Measurements from ENCODE around the gene TRAPPC6A. TPM values are rescaled to one million over a fixed set of nuclear protein-coding genes. Genes with fewer than 3 reads are reported as not detected.

Gene TRAPPC6A
- total RNA-seq, 1 experiment from 2014 or later = 59.7 TPM

DNA sequence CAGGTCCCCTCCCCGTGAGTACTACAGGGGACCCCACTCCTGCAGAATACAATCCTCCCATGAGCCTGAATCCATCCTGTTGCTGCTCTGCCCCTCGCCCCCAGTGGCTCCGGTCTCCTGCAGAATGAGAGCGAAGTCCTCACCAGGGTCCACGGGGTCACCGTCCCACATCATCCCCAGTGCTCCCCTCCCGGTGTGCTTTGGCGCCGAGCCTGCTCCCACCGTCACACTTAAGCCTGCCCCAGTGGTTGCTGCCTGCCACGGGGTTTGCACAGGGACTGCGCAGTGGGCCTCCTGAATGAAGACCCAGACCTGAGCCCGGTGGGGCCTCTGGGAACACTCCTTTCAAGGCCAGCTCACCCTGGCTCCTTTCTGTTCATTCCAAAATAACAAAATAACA, 47.8 kb downstream of the TRAPPC6A start (continued):
- TF ChIP-seq, protein P1, sequence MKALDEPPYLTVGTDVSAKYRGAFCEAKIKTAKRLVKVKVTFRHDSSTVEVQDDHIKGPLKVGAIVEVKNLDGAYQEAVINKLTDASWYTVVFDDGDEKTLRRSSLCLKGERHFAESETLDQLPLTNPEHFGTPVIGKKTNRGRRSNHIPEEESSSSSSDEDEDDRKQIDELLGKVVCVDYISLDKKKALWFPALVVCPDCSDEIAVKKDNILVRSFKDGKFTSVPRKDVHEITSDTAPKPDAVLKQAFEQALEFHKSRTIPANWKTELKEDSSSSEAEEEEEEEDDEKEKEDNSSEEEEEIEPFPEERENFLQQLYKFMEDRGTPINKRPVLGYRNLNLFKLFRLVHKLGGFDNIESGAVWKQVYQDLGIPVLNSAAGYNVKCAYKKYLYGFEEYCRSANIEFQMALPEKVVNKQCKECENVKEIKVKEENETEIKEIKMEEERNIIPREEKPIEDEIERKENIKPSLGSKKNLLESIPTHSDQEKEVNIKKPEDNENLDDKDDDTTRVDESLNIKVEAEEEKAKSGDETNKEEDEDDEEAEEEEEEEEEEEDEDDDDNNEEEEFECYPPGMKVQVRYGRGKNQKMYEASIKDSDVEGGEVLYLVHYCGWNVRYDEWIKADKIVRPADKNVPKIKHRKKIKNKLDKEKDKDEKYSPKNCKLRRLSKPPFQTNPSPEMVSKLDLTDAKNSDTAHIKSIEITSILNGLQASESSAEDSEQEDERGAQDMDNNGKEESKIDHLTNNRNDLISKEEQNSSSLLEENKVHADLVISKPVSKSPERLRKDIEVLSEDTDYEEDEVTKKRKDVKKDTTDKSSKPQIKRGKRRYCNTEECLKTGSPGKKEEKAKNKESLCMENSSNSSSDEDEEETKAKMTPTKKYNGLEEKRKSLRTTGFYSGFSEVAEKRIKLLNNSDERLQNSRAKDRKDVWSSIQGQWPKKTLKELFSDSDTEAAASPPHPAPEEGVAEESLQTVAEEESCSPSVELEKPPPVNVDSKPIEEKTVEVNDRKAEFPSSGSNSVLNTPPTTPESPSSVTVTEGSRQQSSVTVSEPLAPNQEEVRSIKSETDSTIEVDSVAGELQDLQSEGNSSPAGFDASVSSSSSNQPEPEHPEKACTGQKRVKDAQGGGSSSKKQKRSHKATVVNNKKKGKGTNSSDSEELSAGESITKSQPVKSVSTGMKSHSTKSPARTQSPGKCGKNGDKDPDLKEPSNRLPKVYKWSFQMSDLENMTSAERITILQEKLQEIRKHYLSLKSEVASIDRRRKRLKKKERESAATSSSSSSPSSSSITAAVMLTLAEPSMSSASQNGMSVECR (CRISPR knock-in tag; IDR thresholded peaks at IDR 0.05; ENCODE audit: borderline replicate concordance) = no peak
- TF ChIP-seq ZNF219 (CRISPR knock-in tag; IDR thresholded peaks at IDR 0.05; ENCODE audit: borderline replicate concordance) (no peak), PRRX2 (CRISPR knock-in tag; IDR thresholded peaks at IDR 0.05) (no peak), RORB (CRISPR knock-in tag; IDR thresholded peaks at IDR 0.05) (no peak), ZNF671 (CRISPR knock-in tag; IDR thresholded peaks at IDR 0.05) (no peak)

DNA sequence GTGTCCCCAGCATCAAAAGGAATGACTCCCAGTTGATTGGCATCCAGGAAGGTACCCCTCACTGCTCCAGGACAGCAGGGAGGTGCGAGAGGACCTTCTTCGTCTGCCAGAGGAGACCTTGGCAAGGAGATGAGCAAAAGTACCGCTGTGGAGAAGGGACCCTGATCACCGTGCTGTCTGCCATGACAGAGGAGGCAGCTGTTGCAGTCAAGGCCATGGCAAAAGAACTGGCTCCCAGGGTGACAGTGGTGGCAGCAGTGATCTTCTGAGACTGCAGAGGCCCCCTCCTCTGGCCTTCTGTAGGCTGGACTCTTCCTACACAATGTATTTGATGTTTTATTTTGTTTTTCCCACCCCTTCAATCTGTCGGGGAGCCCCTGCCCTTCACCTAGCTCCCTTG, 49.2 kb downstream of the TRAPPC6A start:
- Mint-ChIP-seq H3K36me3 (no peaks in the 10 kb centered on the region), H3K27me3 (ENCODE audit: low read depth) (no peaks in the 10 kb centered on the region), H3K9me3 (no peaks in the 10 kb centered on the region), H3K4me3 (no peak overlapping the region), H3K27ac (peak overlapping the region; percentile 65; the same call in 1 of the 2 replicates), H3K4me1 (peaks cover 22% of the 10 kb centered on the region)
- CTCF ChIA-PET = interaction anchor here (1.3 kb wide), 1 partner anchor 24 kb away, joined by 4 read pairs; no protein-coding TSS in a partner anchor
- no peak for ATAC-seq
- DNase-seq (ENCODE audit: low spot score) = no peak
- POLR2A ChIA-PET = no interaction called here
- no peak for TF ChIP-seq SOX15 (CRISPR knock-in tag; IDR thresholded peaks at IDR 0.05)
- TF ChIP-seq, protein P2, sequence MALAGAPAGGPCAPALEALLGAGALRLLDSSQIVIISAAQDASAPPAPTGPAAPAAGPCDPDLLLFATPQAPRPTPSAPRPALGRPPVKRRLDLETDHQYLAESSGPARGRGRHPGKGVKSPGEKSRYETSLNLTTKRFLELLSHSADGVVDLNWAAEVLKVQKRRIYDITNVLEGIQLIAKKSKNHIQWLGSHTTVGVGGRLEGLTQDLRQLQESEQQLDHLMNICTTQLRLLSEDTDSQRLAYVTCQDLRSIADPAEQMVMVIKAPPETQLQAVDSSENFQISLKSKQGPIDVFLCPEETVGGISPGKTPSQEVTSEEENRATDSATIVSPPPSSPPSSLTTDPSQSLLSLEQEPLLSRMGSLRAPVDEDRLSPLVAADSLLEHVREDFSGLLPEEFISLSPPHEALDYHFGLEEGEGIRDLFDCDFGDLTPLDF (CRISPR knock-in tag; IDR thresholded peaks at IDR 0.05) = no peak
- no peak for TF ChIP-seq ZNF317 (CRISPR knock-in tag; IDR thresholded peaks at IDR 0.05; ENCODE audit: borderline replicate concordance, low read depth)
- no peak for TF ChIP-seq MYBL2 (CRISPR knock-in tag; IDR thresholded peaks at IDR 0.05)
- TF ChIP-seq, protein P3, sequence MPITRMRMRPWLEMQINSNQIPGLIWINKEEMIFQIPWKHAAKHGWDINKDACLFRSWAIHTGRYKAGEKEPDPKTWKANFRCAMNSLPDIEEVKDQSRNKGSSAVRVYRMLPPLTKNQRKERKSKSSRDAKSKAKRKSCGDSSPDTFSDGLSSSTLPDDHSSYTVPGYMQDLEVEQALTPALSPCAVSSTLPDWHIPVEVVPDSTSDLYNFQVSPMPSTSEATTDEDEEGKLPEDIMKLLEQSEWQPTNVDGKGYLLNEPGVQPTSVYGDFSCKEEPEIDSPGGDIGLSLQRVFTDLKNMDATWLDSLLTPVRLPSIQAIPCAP (CRISPR knock-in tag; IDR thresholded peaks at IDR 0.05) = no peak
- no peak for TF ChIP-seq ETV6 (CRISPR knock-in tag; IDR thresholded peaks at IDR 0.05)
- no peak for TF ChIP-seq NFATC4 (CRISPR knock-in tag; IDR thresholded peaks at IDR 0.05)
- TF ChIP-seq OVOL2 (CRISPR knock-in tag; IDR thresholded peaks at IDR 0.05; ENCODE audit: borderline replicate concordance) = no peak
- TF ChIP-seq, protein P4, sequence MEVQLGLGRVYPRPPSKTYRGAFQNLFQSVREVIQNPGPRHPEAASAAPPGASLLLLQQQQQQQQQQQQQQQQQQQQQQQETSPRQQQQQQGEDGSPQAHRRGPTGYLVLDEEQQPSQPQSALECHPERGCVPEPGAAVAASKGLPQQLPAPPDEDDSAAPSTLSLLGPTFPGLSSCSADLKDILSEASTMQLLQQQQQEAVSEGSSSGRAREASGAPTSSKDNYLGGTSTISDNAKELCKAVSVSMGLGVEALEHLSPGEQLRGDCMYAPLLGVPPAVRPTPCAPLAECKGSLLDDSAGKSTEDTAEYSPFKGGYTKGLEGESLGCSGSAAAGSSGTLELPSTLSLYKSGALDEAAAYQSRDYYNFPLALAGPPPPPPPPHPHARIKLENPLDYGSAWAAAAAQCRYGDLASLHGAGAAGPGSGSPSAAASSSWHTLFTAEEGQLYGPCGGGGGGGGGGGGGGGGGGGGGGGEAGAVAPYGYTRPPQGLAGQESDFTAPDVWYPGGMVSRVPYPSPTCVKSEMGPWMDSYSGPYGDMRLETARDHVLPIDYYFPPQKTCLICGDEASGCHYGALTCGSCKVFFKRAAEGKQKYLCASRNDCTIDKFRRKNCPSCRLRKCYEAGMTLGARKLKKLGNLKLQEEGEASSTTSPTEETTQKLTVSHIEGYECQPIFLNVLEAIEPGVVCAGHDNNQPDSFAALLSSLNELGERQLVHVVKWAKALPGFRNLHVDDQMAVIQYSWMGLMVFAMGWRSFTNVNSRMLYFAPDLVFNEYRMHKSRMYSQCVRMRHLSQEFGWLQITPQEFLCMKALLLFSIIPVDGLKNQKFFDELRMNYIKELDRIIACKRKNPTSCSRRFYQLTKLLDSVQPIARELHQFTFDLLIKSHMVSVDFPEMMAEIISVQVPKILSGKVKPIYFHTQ (CRISPR knock-in tag; IDR thresholded peaks at IDR 0.05) = no peak
- TF ChIP-seq NR2C2 (CRISPR knock-in tag; IDR thresholded peaks at IDR 0.05) = no peak
- TF ChIP-seq, protein P5, sequence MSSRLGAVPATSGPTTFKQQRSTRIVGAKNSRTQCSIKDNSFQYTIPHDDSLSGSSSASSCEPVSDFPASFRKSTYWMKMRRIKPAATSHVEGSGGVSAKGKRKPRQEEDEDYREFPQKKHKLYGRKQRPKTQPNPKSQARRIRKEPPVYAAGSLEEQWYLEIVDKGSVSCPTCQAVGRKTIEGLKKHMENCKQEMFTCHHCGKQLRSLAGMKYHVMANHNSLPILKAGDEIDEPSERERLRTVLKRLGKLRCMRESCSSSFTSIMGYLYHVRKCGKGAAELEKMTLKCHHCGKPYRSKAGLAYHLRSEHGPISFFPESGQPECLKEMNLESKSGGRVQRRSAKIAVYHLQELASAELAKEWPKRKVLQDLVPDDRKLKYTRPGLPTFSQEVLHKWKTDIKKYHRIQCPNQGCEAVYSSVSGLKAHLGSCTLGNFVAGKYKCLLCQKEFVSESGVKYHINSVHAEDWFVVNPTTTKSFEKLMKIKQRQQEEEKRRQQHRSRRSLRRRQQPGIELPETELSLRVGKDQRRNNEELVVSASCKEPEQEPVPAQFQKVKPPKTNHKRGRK (CRISPR knock-in tag; IDR thresholded peaks at IDR 0.05; ENCODE audit: borderline replicate concordance) = no peak
- TF ChIP-seq, protein P6, sequence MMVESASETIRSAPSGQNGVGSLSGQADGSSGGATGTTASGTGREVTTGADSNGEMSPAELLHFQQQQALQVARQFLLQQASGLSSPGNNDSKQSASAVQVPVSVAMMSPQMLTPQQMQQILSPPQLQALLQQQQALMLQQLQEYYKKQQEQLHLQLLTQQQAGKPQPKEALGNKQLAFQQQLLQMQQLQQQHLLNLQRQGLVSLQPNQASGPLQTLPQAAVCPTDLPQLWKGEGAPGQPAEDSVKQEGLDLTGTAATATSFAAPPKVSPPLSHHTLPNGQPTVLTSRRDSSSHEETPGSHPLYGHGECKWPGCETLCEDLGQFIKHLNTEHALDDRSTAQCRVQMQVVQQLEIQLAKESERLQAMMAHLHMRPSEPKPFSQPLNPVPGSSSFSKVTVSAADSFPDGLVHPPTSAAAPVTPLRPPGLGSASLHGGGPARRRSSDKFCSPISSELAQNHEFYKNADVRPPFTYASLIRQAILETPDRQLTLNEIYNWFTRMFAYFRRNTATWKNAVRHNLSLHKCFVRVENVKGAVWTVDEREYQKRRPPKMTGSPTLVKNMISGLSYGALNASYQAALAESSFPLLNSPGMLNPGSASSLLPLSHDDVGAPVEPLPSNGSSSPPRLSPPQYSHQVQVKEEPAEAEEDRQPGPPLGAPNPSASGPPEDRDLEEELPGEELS (CRISPR knock-in tag; IDR thresholded peaks at IDR 0.05) = no peak
- TF ChIP-seq, protein P7, sequence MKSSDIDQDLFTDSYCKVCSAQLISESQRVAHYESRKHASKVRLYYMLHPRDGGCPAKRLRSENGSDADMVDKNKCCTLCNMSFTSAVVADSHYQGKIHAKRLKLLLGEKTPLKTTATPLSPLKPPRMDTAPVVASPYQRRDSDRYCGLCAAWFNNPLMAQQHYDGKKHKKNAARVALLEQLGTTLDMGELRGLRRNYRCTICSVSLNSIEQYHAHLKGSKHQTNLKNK (CRISPR knock-in tag; IDR thresholded peaks at IDR 0.05) = no peak
- TF ChIP-seq KAT7 (CRISPR knock-in tag; IDR thresholded peaks at IDR 0.05; ENCODE audit: borderline replicate concordance) = no peak
- TF ChIP-seq, protein P1 (CRISPR knock-in tag; IDR thresholded peaks at IDR 0.05; ENCODE audit: borderline replicate concordance) = no peak
